ENCODE measurements around the gene WDFY1. TPM values are rescaled to one million over a fixed set of nuclear protein-coding genes. Genes with fewer than 3 reads are reported as not detected.

Gene WDFY1
- total RNA-seq, 1 experiment from 2014 or later: 88.7 TPM

DNA sequence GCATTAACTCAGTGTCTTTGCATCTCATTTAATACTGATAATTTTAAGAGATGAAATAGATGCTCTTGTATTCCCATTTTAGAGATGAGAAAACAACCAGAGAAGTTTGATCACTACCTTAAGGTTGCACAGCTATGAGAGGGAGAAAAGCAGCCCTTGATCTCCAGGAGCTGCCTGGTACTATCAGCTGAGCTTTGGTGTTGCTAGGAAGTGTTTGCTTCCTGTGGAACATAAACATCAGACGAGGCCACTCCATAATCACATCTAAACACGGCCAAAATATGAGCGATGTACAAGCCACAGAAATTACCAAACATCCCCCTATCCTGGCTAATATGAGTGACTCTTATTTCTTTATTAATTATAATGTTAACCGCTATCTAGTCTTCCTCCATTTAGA, 620 bp upstream of the WDFY1 start:
- no peaks in the 10 kb centered on the region for H3K27me3 ChIP-seq (replicated peaks; ENCODE audit: insufficient read depth, low read depth, low read length, poor library complexity)
- TF ChIP-seq, protein P1, sequence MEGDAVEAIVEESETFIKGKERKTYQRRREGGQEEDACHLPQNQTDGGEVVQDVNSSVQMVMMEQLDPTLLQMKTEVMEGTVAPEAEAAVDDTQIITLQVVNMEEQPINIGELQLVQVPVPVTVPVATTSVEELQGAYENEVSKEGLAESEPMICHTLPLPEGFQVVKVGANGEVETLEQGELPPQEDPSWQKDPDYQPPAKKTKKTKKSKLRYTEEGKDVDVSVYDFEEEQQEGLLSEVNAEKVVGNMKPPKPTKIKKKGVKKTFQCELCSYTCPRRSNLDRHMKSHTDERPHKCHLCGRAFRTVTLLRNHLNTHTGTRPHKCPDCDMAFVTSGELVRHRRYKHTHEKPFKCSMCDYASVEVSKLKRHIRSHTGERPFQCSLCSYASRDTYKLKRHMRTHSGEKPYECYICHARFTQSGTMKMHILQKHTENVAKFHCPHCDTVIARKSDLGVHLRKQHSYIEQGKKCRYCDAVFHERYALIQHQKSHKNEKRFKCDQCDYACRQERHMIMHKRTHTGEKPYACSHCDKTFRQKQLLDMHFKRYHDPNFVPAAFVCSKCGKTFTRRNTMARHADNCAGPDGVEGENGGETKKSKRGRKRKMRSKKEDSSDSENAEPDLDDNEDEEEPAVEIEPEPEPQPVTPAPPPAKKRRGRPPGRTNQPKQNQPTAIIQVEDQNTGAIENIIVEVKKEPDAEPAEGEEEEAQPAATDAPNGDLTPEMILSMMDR (conservative IDR thresholded peaks at IDR 0.05; ENCODE audit: low read depth, low read length): no peak
- no peak for TF ChIP-seq EZH2 (IDR thresholded peaks at IDR 0.05; ENCODE audit: borderline replicate concordance, low read depth, low read length, poor library complexity, severe bottlenecking)
- peak overlapping the region; percentile 97 for H3K4me3 ChIP-seq (ENCODE audit: low read depth, low read length, poor library complexity, severe bottlenecking)
- H3K9me3 ChIP-seq (ENCODE audit: low read depth, low read length, poor library complexity, severe bottlenecking): no peaks in the 10 kb centered on the region
- peaks cover 24% of the 10 kb centered on the region for H3K4me1 ChIP-seq (ENCODE audit: insufficient read depth, low read length, poor library complexity, severe bottlenecking)
- CTCF ChIA-PET: no interaction called here
- no peaks in the 10 kb centered on the region for H3K36me3 ChIP-seq (ENCODE audit: insufficient read depth, low read length, poor library complexity, severe bottlenecking)
- DNase-seq (ENCODE audit: low spot score): no peak
- no peak overlapping the region for H3K27ac ChIP-seq (ENCODE audit: low read depth, low read length, poor library complexity, severe bottlenecking)
- POLR2A ChIA-PET (ENCODE audit: low non-redundant PET): no interaction called here
- intact Hi-C loops (cut with micrococcal nuclease; ENCODE audit: unreplicated experiment): no loop called here
- no TSS peak for BruUV-seq (replicated peaks)

DNA sequence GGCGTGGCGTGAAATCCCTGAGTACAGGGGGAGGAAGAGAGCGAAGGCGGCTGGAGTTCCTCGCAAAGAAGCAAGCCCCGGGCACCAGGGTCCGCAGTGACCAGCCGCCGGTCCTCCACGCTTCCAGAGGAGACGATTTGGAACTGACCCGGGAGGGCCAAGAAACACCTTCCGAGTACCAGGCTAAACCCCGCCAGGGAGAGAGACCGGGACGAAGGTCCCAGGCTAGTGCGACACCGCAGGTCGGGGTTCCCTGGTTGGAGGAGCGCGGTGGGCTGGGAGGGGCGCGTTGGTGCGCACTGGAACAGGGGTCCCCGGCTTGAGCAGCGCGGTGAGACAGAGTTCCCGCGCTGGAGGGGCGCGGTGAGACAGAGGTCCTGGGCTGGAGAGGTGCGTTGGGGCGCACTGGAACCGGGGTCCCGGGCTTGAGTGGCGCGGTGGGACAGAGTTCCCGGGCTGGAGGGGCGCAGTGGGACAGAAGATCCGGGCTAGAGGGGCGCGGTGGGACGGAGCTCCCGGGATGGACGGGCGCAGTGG, 901 bp downstream of the WDFY1 start:
- BruUV-seq (replicated peaks): no TSS peak
- Histone ChIP-seq H3K9me3 (ENCODE audit: low read depth, low read length, poor library complexity, severe bottlenecking) (no peaks in the 10 kb centered on the region), H3K27me3 (replicated peaks; ENCODE audit: insufficient read depth, low read depth, low read length, poor library complexity) (no peaks in the 10 kb centered on the region), H3K27ac (ENCODE audit: low read depth, low read length, poor library complexity, severe bottlenecking) (peak overlapping the region; percentile 97), H3K36me3 (ENCODE audit: insufficient read depth, low read length, poor library complexity, severe bottlenecking) (peaks cover 3% of the 10 kb centered on the region), H3K4me1 (ENCODE audit: insufficient read depth, low read length, poor library complexity, severe bottlenecking) (peaks cover 24% of the 10 kb centered on the region), H3K4me3 (ENCODE audit: low read depth, low read length, poor library complexity, severe bottlenecking) (peak overlapping the region; percentile 97)
- TF ChIP-seq EZH2 (IDR thresholded peaks at IDR 0.05; ENCODE audit: borderline replicate concordance, low read depth, low read length, poor library complexity, severe bottlenecking): no peak
- TF ChIP-seq, protein P1 (conservative IDR thresholded peaks at IDR 0.05; ENCODE audit: low read depth, low read length): no peak
- intact Hi-C loops (cut with micrococcal nuclease; ENCODE audit: unreplicated experiment): no loop called here
- ChIA-PET CTCF (interaction anchor here (0.9 to 1.0 kb wide), 2 partner anchors 49 to 416 kb away, joined by 3 read pairs; no protein-coding TSS in a partner anchor), POLR2A (ENCODE audit: low non-redundant PET) (no interaction called here)
- peak; percentile 58 for DNase-seq (ENCODE audit: low spot score)

DNA sequence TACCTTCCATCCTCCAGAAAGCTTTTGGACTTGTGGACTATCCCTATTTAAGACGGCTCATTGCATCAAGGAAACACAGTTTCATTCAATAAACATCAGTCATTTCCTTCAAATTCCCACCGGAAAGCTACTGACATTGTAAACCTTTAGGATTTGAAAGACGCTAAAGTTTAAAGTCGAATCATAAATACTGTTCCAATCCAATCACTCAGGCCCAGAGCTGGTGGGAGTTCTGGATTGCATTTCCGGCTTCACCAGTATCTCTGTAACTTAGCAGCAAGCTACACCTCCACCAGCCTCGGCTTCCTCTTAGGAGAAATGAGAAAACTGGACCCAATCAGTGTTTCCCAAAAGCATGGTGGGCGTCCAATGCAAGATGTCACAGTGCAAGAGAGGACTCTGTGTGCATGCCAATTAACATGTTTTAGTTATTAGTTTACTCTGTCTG, 1.6 kb downstream of the WDFY1 start:
- Histone ChIP-seq H3K4me1 (ENCODE audit: insufficient read depth, low read length, poor library complexity, severe bottlenecking) (peaks cover 26% of the 10 kb centered on the region), H3K27me3 (replicated peaks; ENCODE audit: insufficient read depth, low read depth, low read length, poor library complexity) (no peaks in the 10 kb centered on the region), H3K4me3 (ENCODE audit: low read depth, low read length, poor library complexity, severe bottlenecking) (peak overlapping the region; percentile 97), H3K27ac (ENCODE audit: low read depth, low read length, poor library complexity, severe bottlenecking) (peak overlapping the region; percentile 97), H3K9me3 (ENCODE audit: low read depth, low read length, poor library complexity, severe bottlenecking) (no peaks in the 10 kb centered on the region), H3K36me3 (ENCODE audit: insufficient read depth, low read length, poor library complexity, severe bottlenecking) (peaks cover 3% of the 10 kb centered on the region)
- ChIA-PET POLR2A (ENCODE audit: low non-redundant PET) (no interaction called here), CTCF (interaction anchor here (0.9 to 1.0 kb wide), 2 partner anchors 50 to 416 kb away, joined by 3 read pairs; no protein-coding TSS in a partner anchor)
- BruUV-seq (replicated peaks): no TSS peak
- intact Hi-C loops (cut with micrococcal nuclease; ENCODE audit: unreplicated experiment): no loop called here
- no peak for TF ChIP-seq EZH2 (IDR thresholded peaks at IDR 0.05; ENCODE audit: borderline replicate concordance, low read depth, low read length, poor library complexity, severe bottlenecking)
- TF ChIP-seq, protein P1 (conservative IDR thresholded peaks at IDR 0.05; ENCODE audit: low read depth, low read length): no peak
- DNase-seq (ENCODE audit: low spot score): peak; percentile 91

All from A673 (cell line).